HG02840 (cell line): ENCODE data around the gene FADD.

ENCODE experiments used
- ATAC-seq: cut with Tn5 transposase; IDR thresholded peaks from one replicate; pipeline ENCODE4 v1.9.1; 2021; ENCODE audit warnings: mild to moderate bottlenecking, moderate library complexity, moderate number of reproducible peaks; ENCODE audit not compliant: unreplicated experiment, low FRiP score

Gene FADD

GRCh38 chr11:70202920-70203750 lies at the start of gene FADD:
Gene FADD (plus strand): TSS chr11:70203296. CDS start chr11:70203460, 164 bp downstream.
- peak; percentile 62 for ATAC-seq

GRCh38 chr11:70155386-70155785 lies 47.7 kb upstream of the FADD start:
- no peak for ATAC-seq

GRCh38 chr11:70156291-70157037 lies 46.6 kb upstream of the FADD start:
- ATAC-seq: no peak

GRCh38 chr11:70158201-70158600 lies 44.9 kb upstream of the FADD start:
- ATAC-seq: no peak

- no peak for ATAC-seq
Observed at GRCh38 chr11:70158757-70159389, 44.2 kb upstream of the FADD start.

- no peak for ATAC-seq
Observed at GRCh38 chr11:70159627-70160570, 43.2 kb upstream of the FADD start.

- ATAC-seq: no peak
Observed at GRCh38 chr11:70161043-70161625, 42.0 kb upstream of the FADD start.

- no peak for ATAC-seq
Observed at GRCh38 chr11:70164705-70165104, 38.4 kb upstream of the FADD start.

- ATAC-seq: no peak
Observed at GRCh38 chr11:70167120-70167519, 36.0 kb upstream of the FADD start.

- ATAC-seq: no peak
Observed at GRCh38 chr11:70167723-70168404, 35.2 kb upstream of the FADD start.

GRCh38 chr11:70168405-70168754 lies 34.7 kb upstream of the FADD start:
- ATAC-seq: no peak

- ATAC-seq: no peak
Observed at GRCh38 chr11:70169127-70169526, 34.0 kb upstream of the FADD start.

GRCh38 chr11:70169632-70170031 lies 33.5 kb upstream of the FADD start:
- no peak for ATAC-seq

GRCh38 chr11:70170596-70171210 lies 32.4 kb upstream of the FADD start:
- ATAC-seq: no peak

GRCh38 chr11:70173018-70173417 lies 30.1 kb upstream of the FADD start:
- no peak for ATAC-seq

- no peak for ATAC-seq
Observed at GRCh38 chr11:70174547-70175235, 28.4 kb upstream of the FADD start.

GRCh38 chr11:70175236-70175698 lies 27.8 kb upstream of the FADD start:
- no peak for ATAC-seq
